Mesenteric fat pad (tissue), 1 donor: ENCODE measurements around the gene PIR. TPM values are rescaled to one million over a fixed set of nuclear protein-coding genes. Genes with fewer than 3 reads are reported as not detected.
A peak's percentile ranks its signal among the peaks of the same experiment; 100 is the strongest.

Experiments used
- DNase-seq: peaks from one replicate; pipeline ENCODE4 v3.0.0-alpha.2; 2020; ENCODE audit warnings: low spot score
- long read RNA-seq: library from polyadenylated mRNA; unstranded; transcript quantifications from one replicate; pipeline ENCODE4 v2.0.0, GENCODE V29; 2020
- total RNA-seq: library from RNA; stranded (reverse); fragmentation: NEBNext Ultra II Directional; extraction: Animal tissue kit (Norgen Biotek cat#: 25700); gene quantifications from one replicate; pipeline ENCODE4 v1.2.1, GENCODE V29; 2021
- donor health status: DM: yes; HTN: yes; CAD: no.

The PIR gene
- 30.0 TPM for total RNA-seq
- long read RNA-seq, transcript PIR-202 (10 exons, 1,539 nt) = minor isoform, 13 of 95 reads
- long read RNA-seq, transcript PIR-201 (10 exons, 1,282 nt) = major isoform, 65 of 95 reads
- long read RNA-seq, partial matches to known transcripts = 5 of 95 reads
- long read RNA-seq, other reads (novel, unspliced or antisense) = 12 of 95 reads

DNA sequence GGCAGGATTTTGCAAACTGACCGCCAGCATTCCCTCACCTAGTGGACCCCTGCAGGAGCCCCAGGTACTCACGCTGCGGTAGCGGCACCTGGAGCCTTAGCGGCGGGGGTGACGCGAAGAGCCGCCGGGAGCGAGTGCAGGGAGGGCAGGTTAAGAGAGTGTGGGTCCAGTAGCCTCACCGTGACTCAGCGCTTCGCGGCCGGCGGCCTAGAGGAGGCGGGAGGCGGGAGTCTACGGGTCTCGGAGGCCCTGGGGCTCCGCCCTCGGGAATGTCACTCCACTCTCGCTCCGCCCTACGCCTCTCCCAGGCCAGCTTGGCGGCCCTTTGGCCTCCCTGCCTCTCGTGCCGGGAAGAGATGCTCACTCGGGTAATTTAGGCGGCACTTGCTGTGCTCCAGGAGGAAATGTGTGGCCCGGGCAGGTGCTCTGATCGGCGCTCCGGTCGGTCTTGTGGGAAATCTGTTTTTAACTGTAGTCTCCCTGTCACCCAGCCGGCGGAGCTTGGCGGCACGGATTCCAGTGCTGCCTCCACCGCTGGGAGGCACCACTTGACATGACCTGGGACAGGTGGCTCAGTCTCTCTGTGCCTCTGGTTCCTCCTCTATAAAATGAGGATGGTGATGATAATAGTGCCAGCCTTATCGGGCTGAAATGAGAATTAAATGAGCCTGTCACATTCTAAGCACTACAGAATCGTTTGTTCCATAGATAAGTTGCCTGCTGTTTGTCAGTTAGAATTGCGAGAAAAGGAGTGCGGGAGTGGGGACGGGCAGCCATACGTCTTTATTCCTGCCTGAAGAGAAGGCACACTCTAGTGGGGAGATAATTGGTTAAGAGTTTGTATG lies at the start of gene PIR:
Gene PIR (minus strand): TSS at position 216 of the 845 bp plus-strand sequence. CDS start 2,076 bp downstream, outside the sequence.
- DNase-seq = peak; percentile 95

DNA sequence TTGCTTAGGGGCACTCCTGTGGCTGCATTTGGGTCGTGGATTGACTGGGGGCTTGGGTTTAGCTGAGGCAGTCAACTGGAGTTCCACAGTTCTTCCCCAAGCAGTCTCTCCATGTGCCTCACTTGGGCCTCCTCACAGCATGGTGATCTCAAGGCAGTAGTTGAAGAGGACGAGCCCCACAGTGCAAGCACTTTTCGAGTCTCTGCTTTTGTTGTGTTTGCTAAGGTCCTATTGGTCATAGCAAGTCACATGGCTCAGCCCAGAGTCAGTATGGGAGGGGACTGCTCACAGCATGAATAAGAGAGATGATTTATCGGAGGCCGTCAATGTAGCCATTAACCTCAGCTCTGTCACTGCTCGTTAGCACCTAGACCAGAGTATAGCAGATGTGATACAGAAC lies 37.2 kb upstream of the PIR start:
- DNase-seq = no peak

DNA sequence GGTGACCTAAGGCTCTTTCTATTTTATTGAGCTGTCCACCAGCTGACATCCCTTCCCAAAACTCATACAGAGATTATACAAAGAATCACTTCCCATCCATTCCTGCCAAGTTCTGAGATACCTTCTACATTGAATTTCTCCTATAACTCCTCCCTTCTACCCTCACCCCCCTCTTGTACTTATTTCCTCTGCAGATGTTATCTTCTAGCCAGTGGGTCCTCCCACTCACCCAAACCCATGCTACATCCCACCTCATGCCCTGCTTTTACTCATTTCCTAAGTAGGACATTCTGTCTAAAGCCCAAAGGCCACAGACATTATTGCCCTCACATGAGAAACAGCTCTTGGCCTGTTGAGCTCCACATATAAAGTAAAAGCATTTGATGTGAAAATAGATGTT lies 36.0 kb upstream of the PIR start:
- DNase-seq = no peak

DNA sequence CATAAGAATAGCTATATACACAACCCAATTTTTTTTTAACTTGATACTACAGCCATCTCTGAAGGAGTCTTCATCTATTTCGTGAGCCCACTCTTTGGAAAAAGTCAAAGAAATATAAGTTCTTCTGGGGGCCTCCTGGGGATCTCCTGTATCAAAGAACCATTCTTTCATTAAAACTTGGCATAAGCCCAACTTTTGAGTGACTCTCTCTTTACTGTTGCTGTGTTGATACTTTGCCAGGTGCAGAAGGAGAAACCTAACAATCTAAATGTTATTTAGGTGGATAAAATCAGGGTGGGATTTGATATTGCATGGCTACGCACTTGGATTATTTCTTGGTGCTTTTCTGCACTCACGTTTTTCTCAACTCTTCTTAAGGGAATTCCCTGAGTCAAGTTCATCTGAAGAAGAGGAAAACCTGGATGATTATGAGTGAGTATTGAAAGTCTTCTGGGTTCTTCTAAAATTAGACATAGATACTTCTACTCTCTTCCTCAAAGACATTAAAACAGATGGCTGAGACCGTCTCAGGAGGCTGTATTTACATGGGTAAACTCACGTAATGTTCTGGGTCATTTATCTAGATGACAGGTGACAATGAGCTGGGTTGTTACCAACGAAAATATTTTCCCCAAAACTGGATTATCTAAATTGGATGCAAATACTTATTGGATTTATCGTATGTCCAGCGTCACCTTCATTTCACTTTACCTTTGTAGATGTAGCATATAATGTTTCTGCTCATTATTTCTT lies 32.7 kb upstream of the PIR start:
- DNase-seq = no peak

DNA sequence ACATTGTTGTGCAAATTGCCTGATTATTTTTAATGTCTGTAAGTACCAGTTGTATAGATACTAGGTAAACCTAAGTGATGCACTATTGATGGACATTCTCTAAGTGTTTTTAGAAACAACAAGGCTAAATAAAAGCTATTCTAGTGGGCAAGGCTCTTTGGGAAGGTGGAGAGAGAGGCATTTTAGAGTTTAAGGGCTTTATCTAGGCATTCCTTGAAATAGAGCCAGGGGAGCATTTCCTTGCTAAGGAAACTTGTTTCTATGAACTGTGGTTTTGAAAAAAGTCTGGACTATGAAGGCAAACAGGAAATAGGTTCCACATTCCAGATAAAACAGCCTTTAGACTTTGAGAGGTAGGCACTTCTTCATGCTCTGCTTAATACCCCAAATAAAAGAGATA lies 31.3 kb upstream of the PIR start:
- DNase-seq = no peak

DNA sequence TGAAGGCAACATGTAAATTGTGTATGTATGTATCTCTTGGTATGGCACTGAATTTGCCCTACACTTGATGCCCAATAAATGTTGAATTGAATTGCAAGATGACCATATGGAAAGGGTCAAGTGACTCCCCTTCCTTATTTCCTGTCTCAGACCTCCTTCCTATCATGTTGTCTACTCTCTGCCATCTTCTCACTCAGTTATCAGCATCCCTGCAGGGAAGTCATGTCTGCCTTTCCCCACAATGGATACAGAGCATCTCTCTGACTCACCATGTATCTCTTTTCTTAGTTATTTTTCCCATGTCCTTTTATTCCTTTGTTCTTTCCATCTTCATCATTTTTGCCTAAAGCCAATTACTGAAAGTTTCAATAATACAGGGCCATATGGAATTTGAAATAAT lies 30.0 kb upstream of the PIR start:
- DNase-seq = no peak

DNA sequence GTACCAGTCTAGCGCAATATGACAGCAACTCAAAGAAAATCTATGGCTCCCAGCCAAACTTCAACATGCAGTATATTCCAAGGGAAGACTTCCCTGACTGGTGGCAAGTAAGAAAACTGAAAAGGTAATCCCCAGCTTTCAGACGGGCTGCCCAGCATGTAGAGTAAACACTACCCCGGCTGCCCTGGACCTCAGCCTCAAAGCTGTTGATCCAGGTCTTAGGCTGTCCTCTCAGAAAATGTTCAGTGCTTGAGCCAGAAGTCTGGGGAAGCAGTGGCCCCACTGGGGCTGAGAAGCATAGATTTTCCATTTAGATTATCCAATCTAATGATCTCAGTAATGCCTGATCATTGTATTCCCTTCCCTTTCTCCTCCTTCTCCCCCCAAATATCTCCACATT lies 29.3 kb upstream of the PIR start:
- no peak for DNase-seq

DNA sequence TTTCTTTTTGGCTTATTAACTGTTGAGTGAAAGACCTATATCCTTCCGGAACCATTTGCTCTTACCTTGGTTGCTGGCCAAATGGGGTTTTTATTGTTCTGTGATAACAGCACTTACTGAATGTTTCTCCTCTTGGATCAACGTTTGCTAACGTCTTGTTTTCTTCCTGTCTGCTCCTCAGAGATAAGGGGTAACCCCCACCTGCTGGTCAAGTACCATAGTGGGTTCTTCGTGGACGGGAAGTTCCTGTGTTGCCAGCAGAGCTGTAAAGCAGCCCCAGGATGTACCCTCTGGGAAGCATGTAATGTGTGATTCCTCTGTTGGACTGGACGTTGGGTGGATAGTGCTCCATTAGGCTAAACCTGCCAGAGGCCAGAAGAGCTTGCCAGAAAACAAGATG lies 22.8 kb upstream of the PIR start:
- DNase-seq = no peak

DNA sequence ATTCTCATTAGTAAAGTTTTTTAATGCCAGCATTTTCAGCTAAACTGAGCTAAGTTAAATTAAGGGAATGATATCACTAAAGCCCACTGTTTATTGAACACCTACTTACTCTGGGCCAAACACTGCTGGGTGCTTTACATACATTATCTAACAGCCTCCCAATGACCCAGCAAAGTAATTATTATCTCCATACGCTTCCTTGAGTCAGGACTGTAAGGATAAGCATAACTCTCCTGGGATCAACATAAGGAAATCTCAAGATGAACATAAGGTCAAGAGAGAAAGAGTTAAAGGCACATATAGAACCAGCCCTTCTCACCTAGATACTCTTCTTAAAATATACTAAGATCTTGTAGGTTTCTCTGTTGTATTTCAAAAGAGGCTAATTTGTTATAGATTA lies 21.1 kb upstream of the PIR start:
- DNase-seq = no peak

DNA sequence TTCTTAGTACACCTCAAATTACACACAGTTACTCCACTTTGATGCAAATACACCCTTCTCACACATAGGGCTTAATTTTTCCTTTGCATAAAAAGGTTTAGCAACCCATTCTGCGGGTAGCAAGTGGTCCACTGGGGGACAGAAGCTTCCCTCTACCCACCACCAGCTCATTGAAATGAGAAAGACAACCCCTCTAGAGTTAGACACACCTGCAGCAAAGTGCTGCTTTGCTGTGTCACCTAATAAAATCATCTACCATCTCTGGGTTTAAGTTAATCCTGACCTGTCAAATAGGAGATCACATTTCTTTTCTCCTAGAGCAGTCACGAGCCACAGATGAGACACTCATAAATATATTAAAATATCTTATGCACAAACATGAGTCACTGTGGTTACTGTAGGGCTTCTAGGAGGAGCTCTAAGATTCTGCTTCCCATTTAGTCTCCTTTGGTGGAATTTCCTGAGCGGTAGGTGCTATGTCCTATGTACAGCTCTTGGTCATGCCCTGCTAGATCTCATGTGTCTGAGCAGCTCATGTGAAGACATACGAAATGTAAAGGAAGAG lies 19.4 kb upstream of the PIR start:
- no peak for DNase-seq

DNA sequence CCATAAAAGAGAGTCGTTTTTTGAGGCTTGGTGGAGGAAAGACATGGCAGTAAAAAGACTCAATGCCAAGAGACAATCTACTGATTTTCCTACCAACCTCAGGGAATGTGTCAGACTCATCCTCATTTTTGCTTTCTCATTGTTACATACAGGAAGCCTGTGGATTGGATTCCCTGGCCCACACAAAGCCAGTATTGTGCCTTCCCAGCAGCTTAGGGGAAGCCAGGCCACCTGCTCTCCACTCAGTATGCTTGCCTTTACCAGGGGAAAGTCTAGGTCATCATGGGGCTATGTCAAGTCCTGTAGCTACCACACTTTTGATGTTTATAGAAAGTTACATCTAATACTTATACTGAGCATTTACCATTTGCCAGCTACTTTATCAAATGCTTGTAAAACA lies 18.4 kb upstream of the PIR start:
- no peak for DNase-seq

DNA sequence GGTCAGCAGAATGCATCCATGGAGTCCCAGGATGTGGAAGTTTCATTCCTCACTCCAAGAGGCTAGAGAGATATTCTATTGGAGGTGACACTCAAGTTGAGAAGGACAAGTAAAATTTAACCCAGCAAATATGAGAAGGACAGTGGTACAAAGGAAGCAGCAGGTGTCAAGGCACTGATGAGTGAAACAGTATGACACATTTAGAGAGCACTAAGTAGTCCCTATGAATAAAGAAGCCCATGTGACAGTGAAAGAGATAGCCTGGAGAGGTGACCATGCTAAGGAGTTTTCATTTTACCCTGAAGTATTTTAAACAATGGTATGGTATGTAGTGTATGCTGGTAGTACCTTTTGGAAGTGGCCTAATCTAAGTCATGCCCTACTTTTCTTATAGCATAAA lies 16.7 kb upstream of the PIR start:
- DNase-seq = no peak

DNA sequence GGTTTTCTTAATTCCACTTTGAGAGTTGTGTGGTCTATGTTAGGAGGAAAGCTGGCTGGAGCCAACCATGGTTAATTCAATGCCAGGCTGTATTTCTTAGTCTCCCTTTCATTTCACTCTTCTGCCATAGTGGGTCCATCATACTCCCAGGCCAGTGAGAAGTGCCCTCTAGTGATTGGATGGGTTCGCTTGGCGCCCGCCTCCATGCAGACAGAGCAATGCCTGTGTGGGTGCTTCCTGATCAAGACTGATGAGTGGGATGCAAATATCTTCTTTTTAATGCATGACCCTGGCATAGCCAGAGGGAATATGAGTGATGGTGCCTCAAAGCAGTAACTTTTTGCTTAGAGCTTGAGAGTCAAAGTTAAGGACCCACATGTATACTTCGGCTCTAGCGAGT lies 13.9 kb upstream of the PIR start:
- DNase-seq = no peak

DNA sequence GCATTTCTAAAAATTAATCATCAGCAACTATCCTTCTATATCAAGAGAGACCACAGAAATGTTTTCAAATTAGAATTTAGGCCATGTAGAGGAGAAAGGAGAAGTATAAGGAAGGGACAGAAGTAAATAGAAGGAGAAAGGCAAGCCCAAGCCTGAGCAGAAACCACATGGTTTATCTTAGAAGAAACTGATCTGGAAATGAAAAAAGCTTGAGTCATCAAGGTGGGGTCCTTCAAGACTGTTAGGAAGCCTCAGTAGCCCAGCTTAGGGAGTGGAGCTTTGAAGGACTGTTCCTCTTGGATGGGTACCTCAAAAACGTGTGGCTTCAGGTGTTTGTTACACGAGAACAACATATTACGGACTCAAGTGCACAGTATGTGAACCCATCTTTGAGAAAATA lies 12.0 kb upstream of the PIR start:
- no peak for DNase-seq

DNA sequence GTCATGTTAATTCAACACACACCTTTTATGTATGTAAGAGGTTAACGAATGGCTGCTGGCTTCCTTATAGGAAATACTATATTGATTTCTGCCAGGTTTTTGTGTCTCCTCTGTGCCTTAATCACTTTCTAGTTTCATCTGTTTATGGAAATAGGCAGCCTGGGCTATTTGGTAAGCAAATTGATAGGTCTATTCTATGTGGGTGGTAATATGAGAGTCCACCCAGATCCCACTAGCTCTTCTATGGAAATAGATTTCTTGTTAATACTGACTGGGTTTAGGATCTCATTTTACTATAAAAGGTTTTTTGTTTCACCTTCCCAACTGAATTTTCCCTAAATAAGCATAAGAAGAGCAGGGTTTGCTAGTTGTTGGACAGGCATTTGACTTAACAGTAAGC lies 11.5 kb upstream of the PIR start:
- no peak for DNase-seq

DNA sequence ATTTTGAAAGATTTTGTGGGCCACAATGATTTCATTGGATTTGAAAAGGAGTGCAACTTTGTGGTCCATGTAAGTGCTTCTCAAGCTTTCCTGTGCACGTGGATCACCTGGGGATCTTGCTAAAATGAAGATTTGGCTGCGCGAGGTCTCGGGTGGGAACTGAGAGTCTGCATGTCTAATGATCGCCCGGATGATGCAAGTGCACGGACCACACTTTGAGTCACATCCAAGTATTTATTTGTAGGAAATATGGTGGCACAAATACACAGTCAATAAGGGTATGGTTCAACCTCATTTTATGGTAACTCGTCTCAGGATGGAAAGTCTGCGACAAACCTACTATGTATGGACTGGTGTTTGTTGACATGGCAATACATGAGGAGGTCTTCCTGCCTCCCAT lies 8.4 kb upstream of the PIR start:
- no peak for DNase-seq

DNA sequence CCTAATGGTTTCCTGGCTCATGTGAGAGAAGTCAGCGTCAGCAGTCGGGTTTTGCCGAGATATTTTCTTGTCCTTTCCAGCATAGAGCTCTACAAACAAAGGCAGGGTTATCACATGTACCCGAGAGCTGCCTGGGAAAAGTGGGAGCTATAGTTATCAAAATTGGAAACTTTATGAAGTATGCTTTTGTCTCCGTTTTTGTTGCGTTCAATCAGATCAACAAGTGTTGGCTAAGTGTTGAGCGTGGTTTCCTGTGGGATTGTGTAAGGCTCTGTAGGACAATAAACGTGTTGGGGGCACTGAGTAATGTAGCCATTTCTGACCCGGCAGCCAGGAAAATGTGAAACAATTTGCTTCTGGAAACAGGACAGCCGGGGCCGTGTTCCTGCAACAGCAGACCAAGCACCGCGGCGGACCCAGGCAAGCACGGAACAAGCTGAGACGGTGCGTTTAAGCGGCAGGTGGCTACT lies 7.4 kb upstream of the PIR start, which contains the start of gene BMX:
Gene BMX (plus strand): TSS at position 311 of the 470 bp plus-strand sequence. CDS start 7,547 bp downstream, outside the sequence.
- no peak for DNase-seq

DNA sequence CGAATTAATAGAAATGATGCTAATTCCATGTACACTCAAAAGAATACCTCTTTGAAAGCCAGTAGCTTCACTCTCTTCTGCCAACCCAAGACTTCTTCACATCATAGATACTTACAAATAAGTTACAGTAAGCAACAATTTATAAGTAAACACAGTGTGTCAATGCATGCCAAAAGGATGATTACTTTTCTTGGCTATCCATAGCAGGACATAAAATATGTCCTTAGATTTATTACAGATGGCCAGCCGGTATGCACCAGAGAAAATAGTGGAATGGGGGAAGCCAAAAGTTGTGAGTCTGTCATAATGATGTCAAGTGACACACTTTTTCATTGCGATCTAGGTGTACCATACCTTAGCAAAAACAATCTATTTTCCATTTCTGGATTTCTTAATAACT lies 6.8 kb upstream of the PIR start:
- DNase-seq = no peak

DNA sequence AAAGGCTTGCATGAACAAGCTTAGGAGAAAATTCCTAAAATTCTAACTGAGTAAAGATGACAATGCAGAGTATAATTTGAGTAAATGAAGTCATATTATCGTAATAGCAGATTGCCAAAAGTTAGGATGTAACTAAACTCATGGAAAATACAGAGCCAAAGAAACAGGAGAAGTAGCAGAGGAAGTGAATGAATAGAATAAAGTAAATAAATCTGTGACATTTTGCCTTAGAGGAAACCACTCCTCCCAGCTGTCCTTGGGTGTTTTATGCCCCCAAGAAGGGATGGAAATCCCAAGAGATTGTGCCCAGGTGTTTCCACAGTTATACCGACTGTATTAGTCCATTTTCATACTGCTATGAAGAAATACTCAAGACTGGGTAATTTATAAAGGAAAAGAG lies 5.6 kb upstream of the PIR start:
- no peak for DNase-seq

DNA sequence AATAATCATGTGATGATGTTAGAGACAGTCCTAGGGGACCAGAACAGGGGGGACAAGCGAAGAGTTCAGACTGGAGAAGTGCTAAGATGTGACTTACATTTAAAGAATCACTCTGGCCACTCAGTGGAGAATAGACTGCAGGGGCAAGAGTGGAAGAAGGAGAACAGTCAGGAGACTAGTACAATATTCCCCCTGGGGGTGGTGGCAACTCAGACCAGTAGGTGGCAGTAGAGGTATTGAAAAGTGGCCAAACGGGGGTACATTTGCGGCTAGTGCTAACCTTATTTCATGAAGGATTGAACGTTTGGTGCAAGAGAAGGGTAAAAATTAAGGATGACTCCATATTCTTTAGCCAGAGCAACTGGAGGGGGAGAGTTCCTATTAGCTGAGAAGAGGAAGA lies 4.7 kb upstream of the PIR start:
- no peak for DNase-seq

DNA sequence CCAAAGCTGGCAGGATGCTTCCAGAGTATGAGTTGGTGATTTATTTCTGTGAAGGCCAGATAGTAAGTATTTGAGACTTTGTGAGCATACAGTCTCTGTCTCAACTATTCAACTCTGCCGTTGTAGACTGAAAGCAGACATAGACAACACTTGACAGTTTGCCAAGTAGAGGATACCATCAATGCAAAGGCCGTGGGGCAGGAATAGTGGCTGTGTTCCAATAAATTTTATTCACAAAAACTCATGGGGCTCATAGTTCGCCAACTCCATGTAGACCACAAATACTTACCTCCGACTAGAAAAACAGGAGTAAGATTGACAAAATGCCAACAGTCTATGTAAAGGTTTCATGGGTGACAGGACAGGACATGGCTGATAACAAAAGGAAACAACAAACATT lies 3.7 kb upstream of the PIR start:
- no peak for DNase-seq

DNA sequence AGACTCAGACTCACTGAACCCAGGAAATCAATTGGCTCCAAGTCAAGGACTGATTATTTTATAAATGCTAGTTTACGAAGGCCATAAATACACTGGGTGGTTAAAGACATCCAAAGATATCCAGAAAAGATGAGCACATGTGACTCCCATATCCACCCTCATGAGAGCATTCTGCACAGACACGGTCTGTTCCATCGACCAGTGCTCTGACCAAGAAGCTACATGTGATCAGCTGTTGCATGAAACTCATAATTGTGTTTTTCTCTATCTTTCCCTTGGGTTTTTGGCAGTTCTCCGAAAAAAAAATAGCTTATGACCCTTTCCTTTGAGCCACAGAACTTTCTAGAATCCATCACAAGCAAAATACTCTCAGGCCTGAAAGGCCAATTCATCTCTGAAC lies 2.7 kb upstream of the PIR start:
- no peak for DNase-seq
